CD8-positive, alpha-beta memory T cell (primary cell): ENCODE measurements around the gene ZFC3H1. TPM values are rescaled to one million over a fixed set of nuclear protein-coding genes. Genes with fewer than 3 reads are reported as not detected.
A peak's percentile ranks its signal among the peaks of the same experiment; 100 is the strongest.

Experiments used
- CTCF ChIA-PET: fragments of 350-600 bp; sonication (Branson Sonifier 250); formaldehyde crosslinking; loops from one replicate; lab custom pipeline; 2021; ENCODE audit warnings: antibody characterized with exemption; lab: Charles Lee
- POLR2A ChIA-PET: fragments of 350-600 bp; sonication (Branson Sonifier 250); formaldehyde crosslinking; loops from one replicate; lab custom pipeline; 2021; ENCODE audit warnings: antibody characterized with exemption; lab: Charles Lee
- DNase-seq, 5 donors: peaks; one replicate each; pipeline versions ENCODE4 v3.0.0 to v3.0.0-alpha.2; 2020 to 2022; ENCODE audit warnings: mixed read lengths in 1 of 5
- H3K27ac ChIP-seq: one replicate; pipeline ENCODE4 v1.7.0; 2013; ENCODE audit warnings: low read depth, mild to moderate bottlenecking, low read length, moderate library complexity
- H3K27me3 ChIP-seq: 2 replicates; pipeline ENCODE4 v1.7.0; 2013; ENCODE audit warnings: low read length, mild to moderate bottlenecking; ENCODE audit not compliant: insufficient read depth, poor library complexity, severe bottlenecking
- H3K36me3 ChIP-seq: 2 replicates; pipeline ENCODE4 v1.7.0; 2013; ENCODE audit warnings: mild to moderate bottlenecking, low read length, moderate library complexity; ENCODE audit not compliant: insufficient read depth
- H3K4me1 ChIP-seq: 2 replicates; pipeline ENCODE4 v1.7.0; 2013; ENCODE audit warnings: mild to moderate bottlenecking, low read length, moderate library complexity; ENCODE audit not compliant: insufficient read depth
- H3K4me3 ChIP-seq: 2 replicates; pipeline ENCODE4 v1.7.0; 2013; ENCODE audit warnings: mild to moderate bottlenecking, low read length
- H3K9me3 ChIP-seq: 2 replicates; pipeline ENCODE4 v1.7.0; 2013; ENCODE audit warnings: mild to moderate bottlenecking, low read length
- H3K27ac Mint-ChIP-seq, 8 donors: one replicate each; pipeline ENCODE4 v1.8.0; 2020 to 2021; ENCODE audit warnings: mixed read lengths in 8 of 8, mild to moderate bottlenecking in 6 of 8, inconsistent platforms in 3 of 8, moderate library complexity in 3 of 8
- H3K27me3 Mint-ChIP-seq, 2 donors: one replicate each; pipeline ENCODE4 v1.8.0; 2020 to 2021; ENCODE audit warnings: mixed read lengths in 2 of 2, mild to moderate bottlenecking in 1 of 2, moderate library complexity in 1 of 2
- H3K36me3 Mint-ChIP-seq, 3 donors: one replicate each; pipeline ENCODE4 v1.8.0; 2020 to 2021; ENCODE audit warnings: mixed read lengths in 3 of 3, inconsistent platforms in 1 of 3, mild to moderate bottlenecking in 1 of 3
- H3K4me1 Mint-ChIP-seq, 3 donors: one replicate each; pipeline ENCODE4 v1.8.0; 2020 to 2021; ENCODE audit warnings: mixed read lengths in 3 of 3, inconsistent platforms in 1 of 3, mild to moderate bottlenecking in 1 of 3
- H3K4me3 Mint-ChIP-seq, 7 donors: one replicate each; pipeline ENCODE4 v1.8.0; 2020 to 2021; ENCODE audit warnings: mixed read lengths in 7 of 7, mild to moderate bottlenecking in 6 of 7, moderate library complexity in 4 of 7, inconsistent platforms in 2 of 7
- H3K9me3 Mint-ChIP-seq, 5 donors: one replicate each; pipeline ENCODE4 v1.8.0; 2020 to 2022; ENCODE audit warnings: mixed read lengths in 5 of 5, mild to moderate bottlenecking in 3 of 5, moderate library complexity in 2 of 5, inconsistent platforms in 1 of 5
- polyA plus RNA-seq: library from polyadenylated mRNA; unstranded; fragments of 300-500 nt; fragmentation: Illumina TruSeq; gene quantifications from one replicate; pipeline ENCODE4 v1.2.3, GENCODE V29; 2021
- total RNA-seq, 2 experiments: library from RNA; stranded (reverse); gene quantifications; one replicate each; pipeline ENCODE4 v1.2.3, GENCODE V29; 2021

The ZFC3H1 gene
- total and polyA plus RNA-seq, 3 experiments from 2014 or later: 27.9 to 42.6 (median 37.5) TPM

DNA sequence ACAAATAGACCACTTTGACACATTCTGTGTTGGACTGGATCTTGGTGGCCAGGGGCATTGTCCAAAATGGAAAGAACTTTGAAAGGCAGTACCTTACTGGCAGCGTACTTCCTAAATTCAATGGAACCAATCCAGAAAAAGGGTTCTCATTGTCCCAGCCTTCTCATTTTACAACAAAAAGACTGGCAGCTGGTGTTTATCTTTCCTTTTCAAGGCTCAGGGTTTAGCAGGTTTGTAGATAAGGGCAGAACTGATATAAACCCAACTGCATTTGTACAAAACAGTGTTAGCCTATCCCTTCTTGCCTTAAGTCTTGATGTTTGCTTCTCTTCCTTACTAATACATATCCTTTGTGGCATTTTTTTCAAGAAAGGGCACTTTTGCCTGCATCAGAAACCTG, 8.2 kb upstream of the ZFC3H1 start:
- H3K36me3 Mint-ChIP-seq: peaks cover 6 to 7% (median 6%) of the 10 kb centered on the region in 3 donors
- Histone ChIP-seq H3K27ac (no peak overlapping the region), H3K4me1 (no peaks in the 10 kb centered on the region), H3K4me3 (no peak overlapping the region), H3K9me3 (no peaks in the 10 kb centered on the region), H3K36me3 (no peaks in the 10 kb centered on the region), H3K27me3 (no peaks in the 10 kb centered on the region)
- CTCF ChIA-PET: no interaction called here
- no peak for DNase-seq
- no peak overlapping the region for H3K4me3 Mint-ChIP-seq
- peaks cover 7 to 13% (median 8%) of the 10 kb centered on the region in 3 donors for H3K4me1 Mint-ChIP-seq
- H3K9me3 Mint-ChIP-seq: no peaks in the 10 kb centered on the region
- no peaks in the 10 kb centered on the region for H3K27me3 Mint-ChIP-seq
- POLR2A ChIA-PET: no interaction called here
- H3K27ac Mint-ChIP-seq: peak overlapping the region in 1 of 8 donors; percentile 33

DNA sequence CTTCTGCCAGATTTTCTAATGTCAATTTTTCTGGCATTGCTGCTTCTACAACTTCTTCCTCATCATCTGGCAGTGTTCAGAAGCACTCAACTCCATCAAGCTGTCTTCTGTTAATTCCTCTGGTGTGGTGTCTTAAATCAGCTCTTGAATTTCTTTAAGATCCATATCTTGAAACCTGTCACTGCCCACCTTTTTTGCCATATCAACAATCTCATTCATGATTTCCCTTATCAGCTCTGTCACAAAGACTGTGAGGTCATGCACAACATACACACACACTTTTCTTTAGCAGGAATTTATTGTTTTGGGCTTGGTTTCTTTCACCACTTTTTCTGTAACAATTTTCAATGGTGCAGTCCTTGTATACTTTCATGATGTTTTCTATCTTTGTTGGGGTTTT, 7.7 kb upstream of the ZFC3H1 start:
- Histone ChIP-seq H3K9me3 (no peaks in the 10 kb centered on the region), H3K4me1 (peaks cover under 1% of the 10 kb centered on the region), H3K27ac (no peak overlapping the region), H3K27me3 (no peaks in the 10 kb centered on the region), H3K4me3 (no peak overlapping the region), H3K36me3 (no peaks in the 10 kb centered on the region)
- ChIA-PET CTCF (no interaction called here), POLR2A (no interaction called here)
- Mint-ChIP-seq H3K9me3 (no peaks in the 10 kb centered on the region), H3K36me3 (peaks cover 1 to 6% (median 5%) of the 10 kb centered on the region in 3 donors), H3K27me3 (no peaks in the 10 kb centered on the region), H3K4me3 (no peak overlapping the region), H3K27ac (peak overlapping the region in 2 of 8 donors; percentile 21 to 33), H3K4me1 (peaks cover 8 to 14% (median 8%) of the 10 kb centered on the region in 3 donors)
- no peak for DNase-seq

DNA sequence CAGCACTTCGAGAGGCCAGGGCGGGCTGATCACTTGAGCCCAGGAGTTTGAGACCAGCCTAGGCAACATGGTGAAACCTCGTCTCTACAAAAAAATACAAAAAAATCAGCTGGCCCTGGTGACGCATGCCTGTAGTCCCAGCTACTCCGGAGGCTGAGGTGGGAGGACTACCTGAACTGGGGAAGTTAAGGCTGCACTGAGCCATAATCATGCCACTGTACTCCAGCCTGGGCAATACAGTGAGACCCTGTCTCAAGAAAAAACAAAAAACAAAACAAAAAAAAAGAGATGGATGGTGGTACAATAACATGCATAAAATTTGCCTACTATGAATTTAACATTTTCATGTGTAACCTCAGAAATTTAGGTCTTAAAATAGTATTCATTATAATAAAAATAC, 2.6 kb upstream of the ZFC3H1 start:
- Mint-ChIP-seq H3K4me1 (peaks cover 37 to 46% (median 39%) of the 10 kb centered on the region in 3 donors), H3K9me3 (no peaks in the 10 kb centered on the region), H3K27me3 (peaks cover 0 to 3% of the 10 kb centered on the region in 2 donors), H3K36me3 (peaks cover 0 to 30% (median 9%) of the 10 kb centered on the region in 3 donors), H3K4me3 (peak overlapping the region in 1 of 7 donors; percentile 37), H3K27ac (peak overlapping the region in 2 of 8 donors; percentile 33 to 97)
- Histone ChIP-seq H3K4me1 (peaks cover 27% of the 10 kb centered on the region), H3K27me3 (no peaks in the 10 kb centered on the region), H3K27ac (no peak overlapping the region), H3K9me3 (no peaks in the 10 kb centered on the region), H3K36me3 (no peaks in the 10 kb centered on the region), H3K4me3 (no peak overlapping the region)
- POLR2A ChIA-PET: no interaction called here
- CTCF ChIA-PET: interaction anchor here (3.7 kb wide), 1 partner anchor 19 kb away, joined by 34 read pairs; the partner anchor contains the start of gene TMEM19
- no peak for DNase-seq

DNA sequence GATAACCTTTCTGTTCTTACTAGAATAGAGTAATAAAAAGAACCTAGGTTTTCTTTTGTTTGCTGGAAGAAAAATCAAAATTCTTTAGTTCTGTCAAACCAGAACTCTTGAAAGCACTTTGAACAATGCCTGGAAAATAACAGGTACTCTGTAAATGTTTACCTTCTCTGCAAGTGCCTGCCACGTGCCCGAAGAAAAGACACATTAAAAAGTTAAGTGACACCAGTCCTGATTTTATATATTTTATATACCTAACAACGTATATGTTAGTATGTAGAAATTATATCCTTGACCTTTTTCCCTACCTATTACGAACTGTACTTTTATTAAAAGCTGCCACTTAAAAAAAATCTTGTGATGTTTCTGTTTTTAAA, 1.4 kb upstream of the ZFC3H1 start:
- Mint-ChIP-seq H3K9me3 (no peaks in the 10 kb centered on the region), H3K27me3 (peaks cover 0 to 3% of the 10 kb centered on the region in 2 donors), H3K4me1 (peaks cover 41 to 51% (median 46%) of the 10 kb centered on the region in 3 donors), H3K4me3 (peak overlapping the region; percentile 94 to 100 (median 99)), H3K27ac (peak overlapping the region; percentile 97 to 100 (median 100)), H3K36me3 (peaks cover 0 to 34% (median 9%) of the 10 kb centered on the region in 3 donors)
- peaks cover 32% of the 10 kb centered on the region for H3K4me1 ChIP-seq
- ChIA-PET POLR2A (interaction anchor here (2.9 to 3.6 kb wide), 2 partner anchors 21 to 90 kb away, joined by 28 to 74 read pairs; partner anchors contain the start of genes RAB21 and TMEM19), CTCF (interaction anchor here (1.9 to 3.7 kb wide), 3 partner anchors 20 to 89 kb away, joined by 5 to 34 read pairs (median 15); partner anchors contain the start of genes RAB21 and TMEM19)
- no peaks in the 10 kb centered on the region for H3K27me3 ChIP-seq
- no peaks in the 10 kb centered on the region for H3K36me3 ChIP-seq
- peak overlapping the region; percentile 90 for H3K4me3 ChIP-seq
- peak overlapping the region; percentile 99 for H3K27ac ChIP-seq
- DNase-seq: no peak
- no peaks in the 10 kb centered on the region for H3K9me3 ChIP-seq

DNA sequence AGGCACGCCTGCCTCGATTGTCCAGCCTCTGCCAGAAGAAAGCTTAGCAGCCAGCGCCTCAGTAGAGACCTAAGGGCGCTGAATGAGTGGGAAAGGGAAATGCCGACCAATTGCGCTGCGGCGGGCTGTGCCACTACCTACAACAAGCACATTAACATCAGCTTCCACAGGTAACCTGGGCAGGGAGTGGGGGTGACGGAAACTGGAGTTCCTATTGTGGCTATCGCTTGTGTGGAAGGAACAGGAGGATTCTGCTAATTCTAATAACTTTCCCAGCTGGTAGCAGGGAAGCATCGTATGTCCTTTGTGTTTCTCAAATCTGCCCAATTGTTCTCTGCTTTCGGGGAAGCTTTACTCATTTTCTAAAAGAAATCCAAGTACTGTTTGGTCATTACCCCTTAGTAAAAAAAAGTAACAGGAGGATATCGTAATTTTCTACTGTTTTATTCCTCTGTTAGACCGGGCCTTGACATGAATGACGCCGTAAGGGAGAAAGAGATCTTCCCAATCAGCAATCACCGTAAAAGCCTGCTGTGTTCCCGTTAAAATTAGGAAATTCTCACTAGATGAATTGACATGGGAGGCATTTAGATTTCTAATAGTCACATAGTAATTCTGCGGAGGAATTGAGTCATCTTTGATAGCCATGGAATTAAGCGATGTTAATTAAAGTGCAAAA, 902 bp upstream of the ZFC3H1 start:
- Mint-ChIP-seq H3K36me3 (peaks cover 0 to 36% (median 9%) of the 10 kb centered on the region in 3 donors), H3K4me3 (peak overlapping the region; percentile 94 to 100 (median 99)), H3K4me1 (peaks cover 41 to 55% (median 51%) of the 10 kb centered on the region in 3 donors), H3K27me3 (peaks cover 0 to 3% of the 10 kb centered on the region in 2 donors), H3K27ac (peak overlapping the region; percentile 97 to 100 (median 100)), H3K9me3 (no peaks in the 10 kb centered on the region)
- ChIA-PET CTCF (interaction anchor here (0.8 to 3.7 kb wide), 11 partner anchors 10 to 185 kb away, joined by 3 to 34 read pairs (median 4); partner anchors contain the start of genes RAB21, TBC1D15 and TMEM19), POLR2A (interaction anchor here (0.9 to 3.6 kb wide), 7 partner anchors 13 to 1421 kb away, joined by 3 to 74 read pairs (median 5); partner anchors contain the start of genes RAB21, TBC1D15 and TMEM19)
- Histone ChIP-seq H3K9me3 (no peaks in the 10 kb centered on the region), H3K27me3 (no peaks in the 10 kb centered on the region), H3K4me3 (peak overlapping the region; percentile 90), H3K36me3 (peaks cover 4% of the 10 kb centered on the region), H3K4me1 (peaks cover 33% of the 10 kb centered on the region), H3K27ac (peak overlapping the region; percentile 99)
- DNase-seq: no peak

DNA sequence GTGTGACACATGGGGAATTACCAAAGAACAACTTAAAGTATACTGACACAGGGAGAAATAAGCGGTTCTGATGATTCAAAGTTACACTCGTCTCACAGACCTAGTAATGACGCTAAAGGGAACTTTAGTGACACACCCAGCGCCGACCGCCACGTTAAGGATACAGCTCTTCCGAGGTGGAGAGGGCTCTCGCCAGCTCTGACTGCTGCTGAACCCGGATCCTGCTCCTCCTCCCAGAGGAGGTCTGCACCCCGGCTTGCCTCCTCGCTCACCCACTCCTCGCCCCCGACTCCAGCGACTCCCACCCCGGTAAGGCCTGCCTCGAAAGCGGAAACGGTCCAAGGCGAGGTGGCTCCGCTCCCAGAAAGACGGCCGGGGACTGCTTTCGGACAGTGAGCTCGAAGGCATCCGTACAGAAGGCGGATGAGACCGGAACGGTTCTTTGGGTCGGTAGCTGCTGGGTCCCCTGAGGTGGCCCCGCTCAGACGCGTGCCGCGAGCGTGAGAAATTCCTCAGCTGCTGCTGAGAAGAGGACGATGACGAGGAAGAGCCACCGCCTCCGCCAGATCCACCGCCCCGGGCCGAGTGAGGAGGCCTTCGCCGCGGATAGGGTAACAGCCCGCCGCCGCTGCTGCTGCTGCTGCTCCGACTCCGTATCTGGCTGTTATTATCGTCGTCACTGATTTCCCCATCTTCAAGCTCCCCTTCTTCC, 643 bp downstream of the ZFC3H1 start:
- POLR2A ChIA-PET: interaction anchor here (0.6 to 3.6 kb wide), 7 partner anchors 16 to 177 kb away, joined by 3 to 74 read pairs (median 5); partner anchors contain the start of genes RAB21, TBC1D15 and TMEM19
- peaks cover 49 to 65% (median 64%) of the 10 kb centered on the region in 3 donors for H3K4me1 Mint-ChIP-seq

DNA sequence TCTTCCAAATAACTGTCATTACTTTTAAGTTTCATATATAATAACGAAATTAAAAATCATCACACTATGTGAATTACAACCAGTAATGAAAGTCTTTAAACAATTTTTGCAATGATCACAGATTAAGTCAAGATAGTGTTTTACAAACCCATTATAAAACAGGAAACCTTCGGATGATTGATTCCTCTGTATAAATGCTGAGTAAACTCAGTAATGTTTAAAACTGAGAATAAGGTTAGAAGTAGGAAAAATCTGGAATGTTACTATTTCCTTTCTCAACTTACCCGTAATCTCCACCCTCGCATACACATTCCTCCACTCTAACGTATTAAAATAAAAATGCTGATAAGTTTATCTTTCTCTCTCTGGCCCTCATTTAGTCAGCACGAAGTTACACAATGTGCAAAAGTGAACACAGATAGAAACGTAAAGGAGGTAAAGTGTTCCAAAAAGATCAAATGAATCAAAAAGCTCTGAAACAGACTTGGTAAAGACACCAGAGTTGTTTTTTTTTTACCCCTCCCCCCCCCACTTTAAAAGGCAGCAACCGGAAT, 1.6 kb downstream of the ZFC3H1 start:
- Histone ChIP-seq H3K27me3 (no peaks in the 10 kb centered on the region), H3K27ac (peak overlapping the region; percentile 99), H3K36me3 (peaks cover 14% of the 10 kb centered on the region), H3K9me3 (no peaks in the 10 kb centered on the region), H3K4me3 (peak overlapping the region; percentile 90), H3K4me1 (peaks cover 33% of the 10 kb centered on the region)
- Mint-ChIP-seq H3K27me3 (peaks cover 0 to 3% of the 10 kb centered on the region in 2 donors), H3K9me3 (no peaks in the 10 kb centered on the region), H3K4me1 (peaks cover 45 to 68% (median 57%) of the 10 kb centered on the region in 3 donors), H3K36me3 (peaks cover 0 to 56% (median 17%) of the 10 kb centered on the region in 3 donors), H3K27ac (peak overlapping the region; percentile 97 to 100 (median 100)), H3K4me3 (peak overlapping the region; percentile 94 to 100 (median 99))
- no peak for DNase-seq
- ChIA-PET POLR2A (interaction anchor here (0.6 to 3.6 kb wide), 6 partner anchors 24 to 178 kb away, joined by 3 to 74 read pairs (median 12); partner anchors contain the start of genes RAB21, TBC1D15 and TMEM19), CTCF (no interaction called here)

More for the DNA sequence above, 643 bp downstream of the ZFC3H1 start:
- H3K27ac ChIP-seq: peak overlapping the region; percentile 99
- no peaks in the 10 kb centered on the region for H3K9me3 ChIP-seq
- peak overlapping the region; percentile 94 to 100 (median 99) for H3K4me3 Mint-ChIP-seq
- peaks cover 0 to 50% (median 17%) of the 10 kb centered on the region in 3 donors for H3K36me3 Mint-ChIP-seq
- H3K4me1 ChIP-seq: peaks cover 33% of the 10 kb centered on the region
- CTCF ChIA-PET: interaction anchor here (0.6 to 3.7 kb wide), 9 partner anchors 8 to 187 kb away, joined by 3 to 34 read pairs (median 5); partner anchors contain the start of genes RAB21, TBC1D15 and TMEM19
- H3K27ac Mint-ChIP-seq: peak overlapping the region; percentile 97 to 100 (median 100)
- H3K36me3 ChIP-seq: peaks cover 14% of the 10 kb centered on the region
- H3K4me3 ChIP-seq: peak overlapping the region; percentile 90
- no peaks in the 10 kb centered on the region for H3K27me3 ChIP-seq
- H3K27me3 Mint-ChIP-seq: peaks cover 0 to 3% of the 10 kb centered on the region in 2 donors
- no peaks in the 10 kb centered on the region for H3K9me3 Mint-ChIP-seq
- peak; percentile 61 to 83 (median 73) for DNase-seq
